Thyroid gland (tissue), 4 donors: Measurements from ENCODE around the gene TLCD2.

Experiments used
- POLR2A ChIP-seq, 2 donors: fragments of 450-650 bp; IDR thresholded peaks; one replicate each; pipeline ENCODE4 v1.6.1; 2017; ENCODE audit warnings: antibody characterized with exemption in 2 of 2, mild to moderate bottlenecking in 2 of 2, moderate library complexity in 1 of 2
- TF ChIP-seq, protein P1 (sequence below), 6 experiments: fragments of 200-600 bp in 3 of 6; fragments of 450-650 bp in 3 of 6; sonication (generic) in 3 of 6; IDR thresholded peaks; one replicate each; pipeline ENCODE4 v1.5.1; 2016 to 2019; ENCODE audit warnings: antibody characterized with exemption in 6 of 6, mild to moderate bottlenecking in 2 of 6, inconsistent platforms in 1 of 6, moderate library complexity in 1 of 6

DNA sequence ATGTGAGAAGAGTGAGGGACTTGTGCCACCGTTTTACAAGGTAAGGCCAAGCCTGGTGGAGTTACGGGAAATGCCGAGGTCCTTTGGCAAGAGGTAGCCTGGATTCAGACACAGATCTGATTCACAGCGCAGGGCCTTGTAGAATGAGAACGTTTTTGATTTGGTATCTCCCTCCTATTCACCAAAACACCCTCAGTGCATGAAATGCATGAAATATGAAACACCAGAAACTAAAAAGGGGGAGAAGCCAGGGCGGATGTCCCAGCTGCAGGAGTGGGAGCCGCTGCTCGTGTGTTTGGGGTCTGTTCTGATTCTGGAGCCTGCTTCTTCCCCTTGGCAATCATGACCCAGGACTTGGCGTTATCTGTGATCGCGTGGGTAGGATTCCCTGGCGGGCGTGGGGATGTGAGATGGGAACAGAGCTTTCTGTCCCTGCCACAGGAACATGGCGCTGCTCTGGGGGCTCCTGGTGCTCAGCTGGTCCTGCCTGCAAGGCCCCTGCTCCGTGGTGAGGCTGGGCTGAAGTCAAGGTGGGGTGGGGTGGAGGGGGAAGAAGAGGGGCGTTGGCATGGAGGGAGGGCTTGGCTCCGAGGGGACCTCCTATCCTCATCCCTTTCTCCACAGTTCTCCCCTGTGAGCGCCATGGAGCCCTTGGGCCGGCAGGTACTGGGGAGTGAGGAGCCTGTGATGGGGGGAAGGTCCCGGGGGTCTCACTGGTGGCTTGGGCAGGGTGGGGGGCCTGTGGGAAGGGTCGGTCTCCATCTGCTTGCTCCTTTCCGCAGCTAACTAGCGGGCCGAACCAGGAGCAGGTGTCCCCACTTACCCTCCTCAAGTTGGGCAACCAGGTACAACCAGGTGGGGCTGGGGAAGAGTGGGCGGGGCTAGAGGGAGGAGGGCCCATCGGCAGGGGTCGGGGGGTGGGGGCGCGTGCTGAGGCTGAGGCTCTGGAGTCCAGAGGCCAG is 34.7 kb upstream of the TLCD2 start:
- TF ChIP-seq, protein P1, sequence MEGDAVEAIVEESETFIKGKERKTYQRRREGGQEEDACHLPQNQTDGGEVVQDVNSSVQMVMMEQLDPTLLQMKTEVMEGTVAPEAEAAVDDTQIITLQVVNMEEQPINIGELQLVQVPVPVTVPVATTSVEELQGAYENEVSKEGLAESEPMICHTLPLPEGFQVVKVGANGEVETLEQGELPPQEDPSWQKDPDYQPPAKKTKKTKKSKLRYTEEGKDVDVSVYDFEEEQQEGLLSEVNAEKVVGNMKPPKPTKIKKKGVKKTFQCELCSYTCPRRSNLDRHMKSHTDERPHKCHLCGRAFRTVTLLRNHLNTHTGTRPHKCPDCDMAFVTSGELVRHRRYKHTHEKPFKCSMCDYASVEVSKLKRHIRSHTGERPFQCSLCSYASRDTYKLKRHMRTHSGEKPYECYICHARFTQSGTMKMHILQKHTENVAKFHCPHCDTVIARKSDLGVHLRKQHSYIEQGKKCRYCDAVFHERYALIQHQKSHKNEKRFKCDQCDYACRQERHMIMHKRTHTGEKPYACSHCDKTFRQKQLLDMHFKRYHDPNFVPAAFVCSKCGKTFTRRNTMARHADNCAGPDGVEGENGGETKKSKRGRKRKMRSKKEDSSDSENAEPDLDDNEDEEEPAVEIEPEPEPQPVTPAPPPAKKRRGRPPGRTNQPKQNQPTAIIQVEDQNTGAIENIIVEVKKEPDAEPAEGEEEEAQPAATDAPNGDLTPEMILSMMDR (IDR thresholded peaks at IDR 0.05): no peak
- TF ChIP-seq POLR2A (IDR thresholded peaks at IDR 0.05): no peak
